ENCODE data around the gene XRCC4.

The XRCC4 gene

GRCh38 chr5:83387041-83387440, 309.7 kb downstream of the XRCC4 start:
- no peak for DNase-seq (ENCODE audit: low read depth)

GRCh38 chr5:83388608-83389007, 311.3 kb downstream of the XRCC4 start:
- DNase-seq (ENCODE audit: low read depth) = no peak

- no peak for DNase-seq (ENCODE audit: low read depth)
These were observed 315.6 kb downstream of the XRCC4 start for GRCh38 chr5:83392766-83393503.

GRCh38 chr5:83393504-83393866, 316.1 kb downstream of the XRCC4 start:
- DNase-seq (ENCODE audit: low read depth) = no peak

- no peak for DNase-seq (ENCODE audit: low read depth)
These were observed 316.8 kb downstream of the XRCC4 start for GRCh38 chr5:83394190-83394589.

GRCh38 chr5:83396662-83397061, 319.3 kb downstream of the XRCC4 start:
- DNase-seq (ENCODE audit: low read depth) = no peak

GRCh38 chr5:83397658-83398057, 320.3 kb downstream of the XRCC4 start:
- no peak for DNase-seq (ENCODE audit: low read depth)

- no peak for DNase-seq (ENCODE audit: low read depth)
These were observed 322.9 kb downstream of the XRCC4 start for GRCh38 chr5:83400241-83400640.

- DNase-seq (ENCODE audit: low read depth) = no peak
These were observed 323.4 kb downstream of the XRCC4 start for GRCh38 chr5:83400701-83401100.

- no peak for DNase-seq (ENCODE audit: low read depth)
These were observed 323.9 kb downstream of the XRCC4 start for GRCh38 chr5:83401122-83401731.

GRCh38 chr5:83401775-83402174, 324.4 kb downstream of the XRCC4 start:
- no peak for DNase-seq (ENCODE audit: low read depth)
